HG03066 (cell line): ENCODE results near the gene DHX38.

Source experiments
- ATAC-seq: cut with Tn5 transposase; IDR thresholded peaks from one replicate; pipeline ENCODE4 v1.9.1; 2021; ENCODE audit warnings: low read depth; ENCODE audit not compliant: unreplicated experiment

DHX38 gene

GRCh38 chr16:72120026-72120425 is 26.4 kb downstream of the DHX38 start:
- no peak for ATAC-seq

- ATAC-seq, result no peak
These were observed 28.7 kb downstream of the DHX38 start for GRCh38 chr16:72122308-72122707.

- ATAC-seq, result no peak
These were observed 29.3 kb downstream of the DHX38 start for GRCh38 chr16:72122916-72123315.

GRCh38 chr16:72123426-72123825 is 29.8 kb downstream of the DHX38 start:
- no peak for ATAC-seq

GRCh38 chr16:72124148-72124547 is 30.5 kb downstream of the DHX38 start:
- no peak for ATAC-seq

GRCh38 chr16:72124761-72125634 is 31.4 kb downstream of the DHX38 start:
- peak; percentile 74 for ATAC-seq

- no peak for ATAC-seq
These were observed 32.2 kb downstream of the DHX38 start for GRCh38 chr16:72125635-72126428.

GRCh38 chr16:72126429-72126765 is 32.8 kb downstream of the DHX38 start:
- ATAC-seq, result no peak

- ATAC-seq, result no peak
These were observed 35.1 kb downstream of the DHX38 start for GRCh38 chr16:72128701-72129100.

- ATAC-seq, result no peak
These were observed 36.5 kb downstream of the DHX38 start for GRCh38 chr16:72129976-72130656.

- ATAC-seq, result no peak
These were observed 37.4 kb downstream of the DHX38 start for GRCh38 chr16:72131036-72131435.

- ATAC-seq, result no peak
These were observed 39.1 kb downstream of the DHX38 start for GRCh38 chr16:72132726-72133125.

GRCh38 chr16:72134507-72134906 is 40.9 kb downstream of the DHX38 start:
- ATAC-seq, result no peak

- no peak for ATAC-seq
These were observed 43.9 kb downstream of the DHX38 start for GRCh38 chr16:72137380-72138063.

- ATAC-seq, result no peak
These were observed 44.5 kb downstream of the DHX38 start for GRCh38 chr16:72138064-72138572.

- no peak for ATAC-seq
These were observed 46.3 kb downstream of the DHX38 start for GRCh38 chr16:72139908-72140307.

- no peak for ATAC-seq
These were observed 48.8 kb downstream of the DHX38 start for GRCh38 chr16:72142476-72142875.

GRCh38 chr16:72149676-72150464 is 56.2 kb downstream of the DHX38 start:
- ATAC-seq, result no peak

GRCh38 chr16:72159386-72159785 is 65.7 kb downstream of the DHX38 start:
- no peak for ATAC-seq

- ATAC-seq, result no peak
These were observed 66.2 kb downstream of the DHX38 start for GRCh38 chr16:72159801-72160200.
